OCI-LY1 (cell line): ENCODE measurements around the gene MINK1.
"Not testable (repeated sequence)": the region's sequence is repeated elsewhere in the genome, so short reads cannot be mapped to it uniquely, and the experiment has no call there.

Experiments used
- H2AFZ ChIP-seq: fragments of 200-600 bp; sonication (generic), shearing (Covaris generic); 2 replicates; pipeline ENCODE4 v1.6.0; 2014; ENCODE audit warnings: antibody characterized with exemption, mild to moderate bottlenecking, low read length
- H3F3A ChIP-seq: fragments of 200-600 bp; sonication (generic), shearing (Covaris generic); 2 replicates; pipeline ENCODE4 v1.6.0; 2014; ENCODE audit warnings: mild to moderate bottlenecking, antibody characterized with exemption, low read length, moderate library complexity; ENCODE audit not compliant: insufficient read depth
- H3K27ac ChIP-seq: fragments of 200-600 bp; sonication (generic); 2 replicates; pipeline ENCODE4 v1.5.1; 2014; ENCODE audit warnings: low read length, mixed run types, mild to moderate bottlenecking, low read depth; ENCODE audit not compliant: poor library complexity, severe bottlenecking
- H3K27me3 ChIP-seq: fragments of 200-600 bp; sonication (generic); 2 replicates; pipeline ENCODE4 v1.6.0; 2014; ENCODE audit warnings: antibody characterized with exemption, mild to moderate bottlenecking, low read length, moderate library complexity; ENCODE audit not compliant: insufficient read depth
- H3K36me3 ChIP-seq: fragments of 200-600 bp; sonication (generic); 2 replicates; pipeline ENCODE4 v1.6.1; 2014; ENCODE audit warnings: mild to moderate bottlenecking, antibody characterized with exemption, low read length, moderate library complexity, mixed read lengths; ENCODE audit not compliant: insufficient read depth
- H3K4me1 ChIP-seq: fragments of 200-600 bp; sonication (generic); 2 replicates; pipeline ENCODE4 v1.5.1; 2014; ENCODE audit warnings: mild to moderate bottlenecking, low read length, moderate library complexity; ENCODE audit not compliant: insufficient read depth, severe bottlenecking
- H3K4me2 ChIP-seq: fragments of 200-600 bp; sonication (generic), shearing (Covaris generic); 2 replicates; pipeline ENCODE4 v1.6.1; 2014; ENCODE audit warnings: low read length
- H3K4me3 ChIP-seq: fragments of 200-600 bp; sonication (generic); 2 replicates; pipeline ENCODE4 v1.5.1; 2014; ENCODE audit warnings: low read length, low read depth, mild to moderate bottlenecking, mixed read lengths; ENCODE audit not compliant: poor library complexity, severe bottlenecking
- H3K79me2 ChIP-seq: fragments of 200-600 bp; shearing (Covaris generic); 2 replicates; pipeline ENCODE4 v1.6.1; 2016; ENCODE audit warnings: mixed run types, low read length, mixed read lengths; ENCODE audit not compliant: insufficient read depth
- H3K9ac ChIP-seq: fragments of 200-600 bp; sonication (generic), shearing (Covaris generic); 2 replicates; pipeline ENCODE4 v1.6.1; 2014; ENCODE audit warnings: mild to moderate bottlenecking, low read length, mixed read lengths
- H3K9me2 ChIP-seq: fragments of 200-600 bp; sonication (generic), shearing (Covaris generic); 2 replicates; pipeline ENCODE4 v1.6.1; 2014; ENCODE audit warnings: low read depth, mild to moderate bottlenecking, low read length, mixed read lengths
- H3K9me3 ChIP-seq: fragments of 200-600 bp; shearing (Covaris generic); 2 replicates; pipeline ENCODE4 v1.6.1; 2014; ENCODE audit warnings: low read length, mixed read lengths
- H4K20me1 ChIP-seq: fragments of 200-600 bp; sonication (generic), shearing (Covaris generic); 2 replicates; pipeline ENCODE4 v1.6.0; 2016; ENCODE audit warnings: mild to moderate bottlenecking, low read length; ENCODE audit not compliant: insufficient read depth
- CTCF ChIP-seq: fragments of 200-600 bp; sonication (generic), shearing (Covaris generic); IDR thresholded peaks from 2 replicates; pipeline ENCODE4 v1.5.1; 2017; ENCODE audit warnings: mild to moderate bottlenecking, antibody characterized with exemption, low read length, moderate library complexity, mixed read lengths
- EZH2 ChIP-seq: fragments of 200-600 bp; sonication (generic), shearing (Covaris generic); IDR thresholded peaks from 2 replicates; pipeline ENCODE4 v1.8.0; 2017; ENCODE audit warnings: borderline replicate concordance, mixed run types, mild to moderate bottlenecking, antibody characterized with exemption, low read length, moderate library complexity, mixed read lengths

The MINK1 gene

GRCh38 chr17:4920351-4921048, 87.4 kb downstream of the MINK1 start:
- Histone ChIP-seq H3K4me3 (no peak overlapping the region), H3K27me3 (no peaks in the 10 kb centered on the region), H3K4me1 (no peaks in the 10 kb centered on the region), H3K79me2 (no peaks in the 10 kb centered on the region), H3F3A (no peaks in the 10 kb centered on the region), H3K36me3 (no peaks in the 10 kb centered on the region), H3K9ac (no peak overlapping the region), H4K20me1 (no peaks in the 10 kb centered on the region), H2AFZ (no peak overlapping the region), H3K9me2 (no peaks in the 10 kb centered on the region), H3K9me3 (no peaks in the 10 kb centered on the region), H3K4me2 (no peak overlapping the region), H3K27ac (no peak overlapping the region)
- TF ChIP-seq EZH2 (no peak), CTCF (no peak)

- Histone ChIP-seq H3K4me2 (no peak overlapping the region), H3K27ac (no peak overlapping the region), H3F3A (no peaks in the 10 kb centered on the region), H3K9me2 (no peaks in the 10 kb centered on the region), H4K20me1 (no peaks in the 10 kb centered on the region), H3K9ac (no peak overlapping the region), H3K4me3 (no peak overlapping the region), H3K4me1 (no peaks in the 10 kb centered on the region), H3K36me3 (no peaks in the 10 kb centered on the region), H3K27me3 (no peaks in the 10 kb centered on the region), H2AFZ (no peak overlapping the region), H3K9me3 (no peaks in the 10 kb centered on the region), H3K79me2 (no peaks in the 10 kb centered on the region)
- TF ChIP-seq EZH2: no peak
- no peak for TF ChIP-seq CTCF
Measured at GRCh38 chr17:4921320-4921719, 88.2 kb downstream of the MINK1 start.

GRCh38 chr17:4926577-4927335, 93.6 kb downstream of the MINK1 start:
- H4K20me1 ChIP-seq, H3K9ac ChIP-seq, H3K4me3 ChIP-seq, H3K4me2 ChIP-seq, H3K27me3 ChIP-seq, H2AFZ ChIP-seq, H3K4me1 ChIP-seq, H3K9me2 ChIP-seq, H3K27ac ChIP-seq, H3F3A ChIP-seq, H3K79me2 ChIP-seq, H3K9me3 ChIP-seq, H3K36me3 ChIP-seq: not testable (repeated sequence)

- Histone ChIP-seq H3K27me3 (no peaks in the 10 kb centered on the region), H3F3A (no peaks in the 10 kb centered on the region), H3K4me1 (no peaks in the 10 kb centered on the region), H3K27ac (no peak overlapping the region), H3K9me3 (no peaks in the 10 kb centered on the region), H3K36me3 (peaks cover 9% of the 10 kb centered on the region), H4K20me1 (no peaks in the 10 kb centered on the region), H3K9me2 (no peaks in the 10 kb centered on the region), H3K4me2 (no peak overlapping the region), H2AFZ (no peak overlapping the region), H3K4me3 (no peak overlapping the region), H3K9ac (no peak overlapping the region), H3K79me2 (no peaks in the 10 kb centered on the region)
- no peak for TF ChIP-seq EZH2
- no peak for TF ChIP-seq CTCF
Measured at GRCh38 chr17:4928881-4929280, 95.7 kb downstream of the MINK1 start.
